ENCODE measurements around the gene AP4S1.

DNA sequence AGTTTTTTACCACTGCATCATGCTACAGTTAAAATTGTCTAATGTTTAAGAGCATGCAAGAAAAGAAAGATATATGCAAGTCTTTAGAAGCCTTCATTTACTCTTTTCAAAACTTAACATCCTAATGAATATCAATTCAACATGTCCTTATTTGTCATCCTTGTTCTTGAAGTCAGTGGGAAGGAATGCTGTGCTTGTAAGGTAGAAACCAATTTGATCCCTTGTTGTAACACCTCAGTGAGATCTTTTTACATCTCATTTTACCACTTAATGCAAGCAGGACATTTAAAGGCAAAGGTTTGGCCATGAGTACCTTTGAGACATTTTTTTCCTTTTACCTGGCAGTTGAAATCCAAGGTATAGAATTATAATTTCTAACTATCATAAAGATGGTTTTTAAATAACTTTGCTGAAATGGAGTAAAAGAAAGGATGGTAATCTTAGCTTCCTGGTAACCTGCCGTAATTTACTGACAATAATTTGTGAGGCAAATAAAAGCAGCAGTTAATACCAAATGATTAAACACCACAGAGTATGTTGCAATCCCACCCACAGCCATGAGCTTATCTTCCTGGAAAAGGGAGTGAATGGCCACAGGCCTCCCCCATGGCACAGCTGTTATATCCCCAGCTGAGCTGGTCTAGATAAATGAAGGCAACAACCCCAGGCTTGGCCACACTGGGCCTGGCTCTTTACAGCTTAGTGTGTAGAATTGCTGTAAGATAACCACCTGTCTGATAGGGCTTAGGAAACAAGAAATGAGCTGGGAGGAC, 33.9 kb downstream of the AP4S1 start:
- TF ChIP-seq POLR2AphosphoS5 (IDR thresholded peaks at IDR 0.05; ENCODE audit: low read depth, low read length) (no peak), CTCF (IDR thresholded peaks at IDR 0.05) (no peak), REST (IDR thresholded peaks at IDR 0.05; ENCODE audit: insufficient read depth in 1 of 2, low read depth in 2 of 2, low read length in 1 of 2) (no peak)

Measured in Panc1 (cell line).